ENCODE data around the gene RGS19. TPM values are rescaled to one million over a fixed set of nuclear protein-coding genes. Genes with fewer than 3 reads are reported as not detected.

RGS19 gene
- total RNA-seq, 1 experiment from 2014 or later: 12.8 TPM

- Mint-ChIP-seq H3K27me3 (ENCODE audit: low read depth) (peaks cover 28% of the 10 kb centered on the region), H3K27ac (no peak overlapping the region), H3K4me3 (no peak overlapping the region), H3K36me3 (ENCODE audit: insufficient read depth in 1 of 3, low read depth in 3 of 3) (peaks cover 2 to 5% (median 2%) of the 10 kb centered on the region in 3 experiments; a peak in 5 of 7 replicates), H3K9me3 (peaks cover 5% of the 10 kb centered on the region in 2 experiments), H3K4me1 (peaks cover 6 to 11% of the 10 kb centered on the region in 2 experiments)
- Histone ChIP-seq H2AK5ac (ENCODE audit: insufficient read length, low read length) (no peak overlapping the region), H2BK15ac (ENCODE audit: low read depth, low read length) (no peak overlapping the region), H3K79me2 (ENCODE audit: insufficient read depth, low read length) (no peaks in the 10 kb centered on the region), H4K8ac (replicated peaks; ENCODE audit: insufficient read length, low read depth, low read length) (no peak overlapping the region), H4K20me1 (ENCODE audit: control insufficient read depth, insufficient read depth, insufficient read length) (no peaks in the 10 kb centered on the region), H3K23ac (ENCODE audit: insufficient read length, low read depth, low read length) (no peak overlapping the region), H2BK12ac (ENCODE audit: insufficient read length, low read depth, low read length) (no peak overlapping the region), H4K91ac (ENCODE audit: insufficient read length, low read depth, low read length) (no peak overlapping the region), H3K14ac (ENCODE audit: insufficient read depth, low read length) (no peak overlapping the region; the same call in 1 of the 2 replicates), H3K56ac (ENCODE audit: insufficient read length, low read depth, low read length) (no peak overlapping the region), H2AFZ (ENCODE audit: low read length) (no peak overlapping the region), H3K27me3 (ENCODE audit: insufficient read depth, low read length) (no peaks in the 10 kb centered on the region), H2BK120ac (ENCODE audit: low read depth, low read length, poor library complexity, severe bottlenecking) (no peak overlapping the region), H3K18ac (ENCODE audit: insufficient read length, low read depth, low read length) (no peak overlapping the region), H4K5ac (ENCODE audit: insufficient read length, low read depth, low read length) (no peak overlapping the region), H3K23me2 (ENCODE audit: insufficient read length, low read depth, low read length, poor library complexity, severe bottlenecking) (no peaks in the 10 kb centered on the region), H3K9ac (ENCODE audit: extremely low read depth, insufficient read length, low read length) (no peak overlapping the region), H3K4ac (ENCODE audit: low read depth, low read length) (no peak overlapping the region), H3K4me1 (ENCODE audit: insufficient read depth, low read length) (no peaks in the 10 kb centered on the region; the same call in 1 of the 2 replicates), H3K9me3 (ENCODE audit: control insufficient read depth, low read depth, low read length) (no peaks in the 10 kb centered on the region), H3K79me1 (ENCODE audit: insufficient read depth, low read depth, low read length, poor library complexity, severe bottlenecking) (no peaks in the 10 kb centered on the region), H3K27ac (ENCODE audit: insufficient read length, low read depth, low read length) (no peak overlapping the region), H3T11ph (ENCODE audit: low read length) (no peak overlapping the region), H3K4me2 (ENCODE audit: insufficient read depth, insufficient read length, low read length) (no peak overlapping the region), H2BK20ac (ENCODE audit: low read depth, low read length, poor library complexity, severe bottlenecking) (no peak overlapping the region), H2BK5ac (ENCODE audit: insufficient read length, low read length) (no peak overlapping the region)
- peak; percentile 48 for DNase-seq
- TF ChIP-seq CTCF (conservative IDR thresholded peaks at IDR 0.05): no peak
- WGBS (ENCODE audit: extremely low coverage, insufficient read length, low lambda C conversion rate): no CpG with 5 or more reads among the region's 9 CpGs
These were observed 13.7 kb upstream of the RGS19 start for GRCh38 chr20:64093013-64093503.

All from H9 (cell line).